ENCODE data around the gene NR6A1.
A peak's percentile ranks its signal among the peaks of the same experiment; 100 is the strongest.

Gene NR6A1

DNA sequence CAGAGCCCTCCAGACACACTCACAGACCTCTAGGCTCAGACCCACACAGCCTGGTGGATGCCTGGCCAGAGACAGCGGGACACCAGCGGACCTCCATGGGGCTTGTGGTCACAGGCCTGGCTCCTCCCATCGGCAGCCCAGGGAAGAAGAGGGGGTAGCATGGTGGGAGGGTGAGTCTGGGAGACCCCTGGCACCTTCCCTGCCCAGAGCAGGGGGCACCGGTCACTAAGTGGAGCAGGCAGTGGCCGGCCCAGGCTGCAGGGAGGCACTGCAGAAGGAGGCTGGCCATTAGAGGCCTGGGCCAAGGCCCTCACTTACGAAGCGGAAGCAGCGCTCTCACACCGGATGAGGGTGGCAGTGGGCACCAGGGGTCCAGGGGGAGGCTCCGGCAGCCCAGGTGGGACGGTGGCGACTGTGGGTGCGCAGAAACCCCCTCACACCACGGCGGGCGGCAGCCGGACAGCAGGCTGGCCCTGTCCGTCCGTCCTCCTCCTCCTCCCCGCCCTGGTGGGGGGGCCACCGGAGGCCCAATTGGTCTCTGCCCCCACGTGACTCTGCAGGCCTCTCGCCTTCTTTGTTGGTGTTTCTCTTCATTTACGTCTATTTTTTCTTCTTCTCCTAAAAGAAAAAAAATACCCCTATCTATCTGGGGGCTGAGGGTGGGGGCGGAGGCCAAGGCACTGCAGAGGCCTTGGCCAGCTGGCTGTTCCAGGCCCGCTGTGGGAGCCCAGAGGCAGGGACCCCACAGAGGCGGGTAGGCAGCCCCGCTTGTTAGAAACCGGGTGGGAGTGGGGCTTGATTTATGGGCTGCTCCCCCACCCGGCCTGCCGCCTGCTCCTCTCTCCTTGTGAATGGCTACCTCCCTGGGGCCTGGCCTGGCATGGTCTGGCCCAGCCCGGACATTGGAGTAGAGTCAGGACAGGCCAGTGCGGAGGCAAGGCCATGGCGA lies 263.9 kb downstream of the NR6A1 start, which contains the start of gene NR5A1:
NR5A1 (minus strand) TSS at position 469 of the 949 bp plus-strand sequence. CDS start 4,004 bp downstream, outside the sequence.
- H3K9ac ChIP-seq (ENCODE audit: low read depth, low read length): no peak within 1 kb of the TSS
- H3K36me3 ChIP-seq (ENCODE audit: control insufficient read depth, insufficient read depth, low read length): no peaks in the 10 kb centered on the region
- no peaks in the 10 kb centered on the region for H3K9me3 ChIP-seq (ENCODE audit: control insufficient read depth, insufficient read depth, low read length)
- H3K27me3 ChIP-seq (ENCODE audit: control insufficient read depth, insufficient read depth, low read length): peaks cover 44% of the 10 kb centered on the region
- peaks cover 9% of the 10 kb centered on the region; the same call in 1 of the 2 replicates for H3K4me1 ChIP-seq (ENCODE audit: control insufficient read depth, insufficient read depth, low read length)
- H3K27ac ChIP-seq (ENCODE audit: low read depth, low read length): no peak within 1 kb of the TSS
- no peak within 1 kb of the TSS for H3K4me3 ChIP-seq (ENCODE audit: low read depth, low read length)

DNA sequence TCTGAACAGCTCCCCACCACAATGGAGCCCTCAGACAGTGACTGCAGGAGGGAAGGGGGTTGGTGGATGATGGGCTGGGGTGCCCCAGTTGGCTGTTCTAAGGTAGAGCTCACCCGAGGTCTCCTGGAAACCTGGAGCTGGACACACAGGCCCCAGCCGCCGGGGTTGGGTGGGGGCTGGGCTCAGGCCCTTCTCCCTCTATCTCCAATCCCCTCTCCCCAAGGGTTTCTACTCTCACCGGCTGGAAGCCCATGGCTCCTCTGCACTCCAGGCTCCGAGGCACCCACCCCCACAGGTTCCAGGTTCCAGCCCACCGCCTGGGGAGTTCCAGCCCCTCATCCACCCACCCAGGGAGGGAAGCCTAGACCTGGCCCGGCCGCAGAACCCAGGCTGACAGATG lies 264.7 kb downstream of the NR6A1 start:
- H3K36me3 ChIP-seq (ENCODE audit: control insufficient read depth, insufficient read depth, low read length): no peaks in the 10 kb centered on the region
- H3K4me1 ChIP-seq (ENCODE audit: control insufficient read depth, insufficient read depth, low read length): peaks cover 5% of the 10 kb centered on the region; the same call in 1 of the 2 replicates
- no peak overlapping the region for H3K27ac ChIP-seq (ENCODE audit: low read depth, low read length)
- H3K9me3 ChIP-seq (ENCODE audit: control insufficient read depth, insufficient read depth, low read length): no peaks in the 10 kb centered on the region
- H3K4me3 ChIP-seq (ENCODE audit: low read depth, low read length): no peak overlapping the region
- H3K27me3 ChIP-seq (ENCODE audit: control insufficient read depth, insufficient read depth, low read length): peaks cover 51% of the 10 kb centered on the region
- H3K9ac ChIP-seq (ENCODE audit: low read depth, low read length): no peak overlapping the region

DNA sequence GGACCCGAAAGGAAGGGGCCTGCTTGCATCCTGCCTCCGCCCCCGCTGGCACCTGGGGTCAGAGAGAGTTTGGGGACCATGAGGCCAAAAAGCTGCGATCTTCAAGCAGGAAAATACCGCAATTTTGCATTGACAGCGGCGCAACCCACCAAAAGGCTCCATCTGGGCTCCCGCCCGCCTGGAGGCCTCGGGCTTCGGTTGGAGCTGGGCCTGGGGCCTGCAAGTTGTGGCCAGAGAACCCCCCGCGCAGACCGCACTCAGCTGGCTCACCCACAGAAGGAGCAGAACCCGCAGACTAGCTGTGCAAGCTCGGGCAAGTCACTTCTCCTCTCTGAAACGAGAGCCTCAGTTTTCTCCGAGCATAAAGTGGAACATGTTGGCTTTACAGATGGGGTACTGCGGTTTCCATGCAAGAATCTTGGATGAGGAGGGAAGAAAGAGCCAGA lies 265.2 kb downstream of the NR6A1 start:
- Histone ChIP-seq H3K9me3 (ENCODE audit: control insufficient read depth, insufficient read depth, low read length) (no peaks in the 10 kb centered on the region), H3K27ac (ENCODE audit: low read depth, low read length) (no peak overlapping the region), H3K4me3 (ENCODE audit: low read depth, low read length) (no peak overlapping the region), H3K9ac (ENCODE audit: low read depth, low read length) (no peak overlapping the region), H3K4me1 (ENCODE audit: control insufficient read depth, insufficient read depth, low read length) (peaks cover 5% of the 10 kb centered on the region; the same call in 1 of the 2 replicates), H3K27me3 (ENCODE audit: control insufficient read depth, insufficient read depth, low read length) (peaks cover 56% of the 10 kb centered on the region), H3K36me3 (ENCODE audit: control insufficient read depth, insufficient read depth, low read length) (no peaks in the 10 kb centered on the region)

DNA sequence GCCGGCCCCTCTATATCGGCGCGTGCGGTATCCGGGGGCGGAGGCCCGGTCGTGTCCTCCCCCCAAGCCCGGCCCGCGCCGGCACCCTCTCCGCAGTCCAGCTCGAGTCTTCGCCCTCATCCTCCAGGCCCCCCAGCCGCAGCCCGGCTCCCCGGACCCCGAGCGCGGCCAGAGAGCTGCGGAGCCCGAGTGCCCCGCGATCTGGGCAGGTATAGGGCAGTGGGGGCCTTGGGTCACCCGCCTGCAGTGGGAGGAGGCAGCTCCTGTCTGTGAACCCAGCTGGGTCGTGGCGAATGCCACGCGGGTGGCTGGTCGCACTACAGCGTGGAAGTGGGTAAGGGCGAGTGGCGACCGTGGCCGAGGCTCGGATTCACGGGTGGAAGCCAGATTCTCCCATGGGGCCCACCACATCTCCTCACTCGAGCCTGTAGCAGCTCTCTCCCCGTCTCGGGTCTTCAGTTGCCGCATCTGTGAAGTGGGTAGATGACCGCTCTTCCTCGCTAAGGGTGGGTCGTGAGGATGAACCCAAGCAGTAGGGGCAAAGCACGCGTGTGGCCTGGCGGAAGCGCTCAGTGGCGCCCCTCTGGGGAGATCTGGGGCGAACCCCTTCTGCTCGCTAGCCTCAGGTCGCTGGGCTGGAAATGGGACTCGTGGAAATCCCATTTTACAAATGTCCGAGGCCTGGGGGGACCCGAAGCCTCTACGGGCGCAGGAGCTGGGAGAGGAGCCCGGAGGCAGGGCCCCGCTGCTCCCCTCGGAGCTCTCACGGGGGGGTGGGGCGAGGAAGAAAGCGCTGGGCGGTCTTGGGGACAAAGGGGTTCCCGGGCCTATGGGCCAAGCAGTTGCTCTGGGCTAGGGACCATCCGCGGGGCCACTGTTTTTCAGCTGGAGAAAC lies 265.9 kb downstream of the NR6A1 start:
- H3K27me3 ChIP-seq (ENCODE audit: control insufficient read depth, insufficient read depth, low read length): peaks cover 61% of the 10 kb centered on the region
- H3K9me3 ChIP-seq (ENCODE audit: control insufficient read depth, insufficient read depth, low read length): no peaks in the 10 kb centered on the region
- H3K9ac ChIP-seq (ENCODE audit: low read depth, low read length): no peak overlapping the region
- H3K27ac ChIP-seq (ENCODE audit: low read depth, low read length): no peak overlapping the region
- peaks cover 5% of the 10 kb centered on the region; the same call in 1 of the 2 replicates for H3K4me1 ChIP-seq (ENCODE audit: control insufficient read depth, insufficient read depth, low read length)
- H3K36me3 ChIP-seq (ENCODE audit: control insufficient read depth, insufficient read depth, low read length): no peaks in the 10 kb centered on the region
- H3K4me3 ChIP-seq (ENCODE audit: low read depth, low read length): peak overlapping the region; percentile 50

DNA sequence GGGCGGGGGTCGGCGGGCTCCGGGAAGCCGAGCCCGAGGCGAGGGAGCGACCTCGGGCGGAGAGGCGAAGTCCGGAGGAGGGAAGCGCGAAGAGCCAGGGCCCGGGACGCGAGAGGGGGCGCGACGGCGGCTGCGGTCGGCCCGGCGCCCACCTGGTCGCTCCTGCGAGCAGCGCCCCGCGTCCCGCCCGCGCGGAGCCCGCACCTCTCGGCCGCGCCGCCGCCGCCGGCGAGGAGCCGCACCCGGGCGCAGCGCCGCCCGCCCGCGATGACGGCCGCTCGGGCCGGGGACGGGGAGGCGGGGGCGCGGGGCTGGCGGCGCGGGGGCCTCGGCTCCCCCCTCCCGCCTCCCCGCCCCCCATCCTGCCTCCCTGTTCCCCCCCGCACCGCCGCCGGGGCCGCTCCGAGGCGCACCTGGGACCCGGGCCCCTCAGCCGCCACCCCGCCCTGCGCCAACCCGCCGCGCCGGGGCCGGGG lies 266.5 kb downstream of the NR6A1 start:
- Histone ChIP-seq H3K27me3 (ENCODE audit: control insufficient read depth, insufficient read depth, low read length) (peaks cover 61% of the 10 kb centered on the region), H3K36me3 (ENCODE audit: control insufficient read depth, insufficient read depth, low read length) (no peaks in the 10 kb centered on the region), H3K9ac (ENCODE audit: low read depth, low read length) (no peak overlapping the region), H3K4me3 (ENCODE audit: low read depth, low read length) (peak overlapping the region; percentile 50; the same call in 1 of the 2 replicates), H3K27ac (ENCODE audit: low read depth, low read length) (no peak overlapping the region), H3K4me1 (ENCODE audit: control insufficient read depth, insufficient read depth, low read length) (peaks cover 5% of the 10 kb centered on the region; the same call in 1 of the 2 replicates), H3K9me3 (ENCODE audit: control insufficient read depth, insufficient read depth, low read length) (no peaks in the 10 kb centered on the region)

DNA sequence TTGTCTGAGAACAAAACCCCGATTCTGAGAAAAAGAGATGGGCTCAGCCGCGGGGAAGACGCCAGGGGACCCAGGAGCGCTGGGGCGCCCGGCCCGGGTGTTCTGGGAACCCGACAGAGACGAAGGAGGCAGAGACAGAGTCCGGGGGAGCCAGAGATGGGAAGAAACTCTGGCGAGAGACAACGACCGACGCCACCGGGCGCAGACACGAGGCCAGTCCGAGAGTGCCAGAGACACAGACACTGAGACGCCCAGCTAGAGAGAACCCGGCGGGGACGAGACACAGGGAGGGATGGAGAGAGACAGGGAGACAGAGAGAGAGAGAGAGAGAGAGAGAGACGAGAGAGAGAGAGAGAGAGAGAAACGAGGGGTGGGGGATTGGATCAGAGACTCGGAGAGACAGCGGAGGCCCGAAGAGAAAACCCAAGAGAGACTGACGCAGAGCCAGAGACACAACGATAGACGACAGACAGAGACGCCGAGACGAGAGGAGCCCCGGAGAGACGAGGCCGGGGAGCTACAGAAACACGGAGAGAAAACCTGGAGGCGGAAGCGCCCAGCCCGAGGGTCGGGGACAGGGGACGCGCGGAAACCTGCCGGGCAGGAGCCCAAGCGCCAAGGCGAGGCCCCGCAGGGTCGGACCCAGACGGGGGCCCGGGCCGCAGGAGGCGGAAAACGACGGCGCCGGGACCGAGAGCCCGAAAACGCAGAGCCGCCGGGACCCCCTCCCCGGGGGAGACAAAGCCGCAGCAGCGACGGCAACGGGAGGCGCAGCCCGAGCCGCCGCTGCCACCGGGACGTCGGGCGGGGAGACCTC lies 267.2 kb downstream of the NR6A1 start:
- H3K4me1 ChIP-seq (ENCODE audit: control insufficient read depth, insufficient read depth, low read length): peaks cover 5% of the 10 kb centered on the region; the same call in 1 of the 2 replicates
- peaks cover 61% of the 10 kb centered on the region for H3K27me3 ChIP-seq (ENCODE audit: control insufficient read depth, insufficient read depth, low read length)
- no peak overlapping the region for H3K9ac ChIP-seq (ENCODE audit: low read depth, low read length)
- peak overlapping the region; percentile 47; the same call in 1 of the 2 replicates for H3K4me3 ChIP-seq (ENCODE audit: low read depth, low read length)
- no peaks in the 10 kb centered on the region for H3K36me3 ChIP-seq (ENCODE audit: control insufficient read depth, insufficient read depth, low read length)
- no peaks in the 10 kb centered on the region for H3K9me3 ChIP-seq (ENCODE audit: control insufficient read depth, insufficient read depth, low read length)
- H3K27ac ChIP-seq (ENCODE audit: low read depth, low read length): no peak overlapping the region

DNA sequence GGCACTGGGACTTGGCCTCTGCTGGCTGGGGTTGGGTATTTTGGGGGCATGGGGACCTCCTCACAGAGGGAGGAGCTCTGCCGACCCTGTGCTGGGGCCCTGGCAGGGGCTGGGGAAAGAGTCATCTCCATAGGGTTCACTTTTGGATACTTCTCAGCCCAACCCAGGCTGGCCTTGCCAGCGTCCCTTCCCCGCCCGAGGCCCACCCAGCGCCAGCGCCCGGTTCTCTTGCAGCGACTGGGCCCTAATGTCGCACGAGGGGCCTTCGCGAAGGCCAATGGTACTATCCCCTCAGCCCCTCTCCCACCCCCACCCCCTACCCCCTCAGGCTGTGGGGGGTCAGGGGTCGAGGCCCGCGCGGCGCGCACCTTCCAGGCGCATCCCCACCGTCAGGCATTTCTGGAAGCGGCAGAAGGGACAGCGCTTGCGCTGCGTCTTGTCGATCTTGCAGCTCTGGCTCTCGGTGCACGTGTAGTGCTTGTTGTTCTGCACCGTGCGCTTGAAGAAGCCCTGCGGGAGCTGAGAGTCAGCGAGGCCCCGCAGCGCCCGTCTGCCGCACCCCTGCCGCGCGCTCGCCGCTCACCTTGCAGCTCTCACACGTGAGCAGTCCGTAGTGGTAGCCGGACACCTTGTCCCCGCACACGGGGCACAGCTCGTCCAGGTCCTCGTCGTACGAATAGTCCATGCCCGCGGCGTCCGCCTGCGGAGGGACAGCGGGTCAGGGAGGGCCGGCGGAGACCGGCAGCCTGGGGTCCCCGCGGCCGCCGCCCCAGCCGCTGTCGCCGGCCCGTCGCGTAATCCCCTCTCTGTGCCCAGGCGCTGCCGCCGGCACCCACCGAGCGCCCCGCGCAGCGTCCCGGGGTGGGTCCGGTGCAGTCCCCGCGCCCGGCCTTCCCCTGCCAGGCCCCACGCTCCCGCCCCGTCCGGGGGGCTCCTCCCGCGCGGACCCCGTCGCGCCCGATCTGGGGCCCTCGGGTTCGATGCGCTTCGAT lies 268.1 kb downstream of the NR6A1 start:
- H3K4me1 ChIP-seq (ENCODE audit: control insufficient read depth, insufficient read depth, low read length): peaks cover 5% of the 10 kb centered on the region; the same call in 1 of the 2 replicates
- H3K27me3 ChIP-seq (ENCODE audit: control insufficient read depth, insufficient read depth, low read length): peaks cover 64% of the 10 kb centered on the region
- no peaks in the 10 kb centered on the region for H3K36me3 ChIP-seq (ENCODE audit: control insufficient read depth, insufficient read depth, low read length)
- no peaks in the 10 kb centered on the region for H3K9me3 ChIP-seq (ENCODE audit: control insufficient read depth, insufficient read depth, low read length)
- H3K4me3 ChIP-seq (ENCODE audit: low read depth, low read length): peak overlapping the region; percentile 47; the same call in 1 of the 2 replicates
- no peak overlapping the region for H3K27ac ChIP-seq (ENCODE audit: low read depth, low read length)
- H3K9ac ChIP-seq (ENCODE audit: low read depth, low read length): no peak overlapping the region

DNA sequence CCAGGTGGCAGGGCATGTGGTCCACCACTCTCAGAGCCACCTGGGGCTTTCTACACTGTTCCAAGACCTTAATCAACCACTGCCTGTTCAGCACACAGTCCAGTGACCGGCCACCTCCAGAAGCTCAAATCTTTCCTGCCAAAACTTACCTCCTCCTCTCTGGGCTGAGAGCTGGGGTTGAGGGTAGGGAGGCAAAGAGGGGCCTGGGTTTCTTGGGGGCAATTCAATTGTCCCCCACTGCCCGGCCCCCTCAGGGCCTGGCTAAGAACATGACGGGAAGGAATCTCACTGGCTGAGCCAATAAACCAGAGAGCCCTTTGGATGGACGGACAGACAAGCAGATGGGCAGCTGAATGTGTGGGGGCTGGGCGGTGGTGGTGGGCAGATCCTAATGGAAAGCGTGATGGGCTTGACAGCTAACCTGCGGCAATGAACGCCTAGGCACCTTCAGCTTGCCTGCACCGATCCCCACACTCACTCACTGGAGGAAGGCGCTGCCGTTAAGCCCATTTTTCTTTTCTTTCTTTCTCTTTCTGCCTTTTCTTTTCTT lies 269.3 kb downstream of the NR6A1 start:
- Histone ChIP-seq H3K9me3 (ENCODE audit: control insufficient read depth, insufficient read depth, low read length) (no peaks in the 10 kb centered on the region), H3K9ac (ENCODE audit: low read depth, low read length) (no peak overlapping the region), H3K27me3 (ENCODE audit: control insufficient read depth, insufficient read depth, low read length) (peaks cover 64% of the 10 kb centered on the region), H3K4me1 (ENCODE audit: control insufficient read depth, insufficient read depth, low read length) (peaks cover 5% of the 10 kb centered on the region; the same call in 1 of the 2 replicates), H3K27ac (ENCODE audit: low read depth, low read length) (no peak overlapping the region), H3K4me3 (ENCODE audit: low read depth, low read length) (no peak overlapping the region), H3K36me3 (ENCODE audit: control insufficient read depth, insufficient read depth, low read length) (no peaks in the 10 kb centered on the region)

All from HUES48 (cell line).